SK-N-MC (cell line): Measurements from ENCODE around the gene CAMTA1.

Experiments
- EZH2 ChIP-seq: fragments of 200-600 bp; sonication (generic); IDR thresholded peaks from one replicate; pipeline ENCODE4 v1.6.1; 2017; ENCODE audit warnings: antibody characterized with exemption
- FOXP2 ChIP-seq: optimal IDR thresholded peaks from 2 replicates; pipeline ENCODE3; 2011; ENCODE audit warnings: mild to moderate bottlenecking, moderate library complexity; ENCODE audit not compliant: insufficient read depth; ENCODE audit errors: extremely low read length, control extremely low read depth
- POLR2AphosphoS5 ChIP-seq: IDR thresholded peaks from 2 replicates; pipeline ENCODE4 v1.6.1; 2012; ENCODE audit warnings: mild to moderate bottlenecking, low read depth, low read length, borderline replicate concordance

DNA sequence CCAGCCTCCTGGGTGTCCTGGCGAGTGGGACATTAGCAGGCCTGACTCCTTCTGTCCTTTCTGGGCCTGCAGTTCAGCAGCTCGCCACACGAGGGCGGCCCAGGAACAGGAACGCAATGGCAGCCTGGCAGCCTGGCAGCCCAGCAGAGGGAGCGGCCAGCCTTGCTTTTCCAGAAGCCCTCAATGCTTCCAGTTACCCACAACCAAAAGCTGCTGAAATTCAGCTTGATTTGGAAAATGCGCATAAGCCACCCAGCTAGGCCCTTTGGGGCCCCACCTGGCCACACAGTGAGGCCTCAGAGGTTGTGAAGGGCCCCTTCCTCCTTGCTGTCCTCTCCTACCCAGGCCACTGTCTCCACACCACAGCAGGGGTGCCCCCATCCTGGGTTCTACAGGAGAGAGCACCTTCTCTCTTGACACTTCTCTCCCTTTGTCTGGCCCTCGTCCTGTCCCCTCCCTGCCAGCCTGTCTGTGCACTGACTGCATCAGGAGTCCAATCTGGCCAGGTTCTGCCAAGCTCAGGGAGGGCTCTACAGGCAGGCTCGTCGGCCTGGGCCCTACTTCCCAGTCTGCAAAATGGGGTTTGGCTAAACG, 882.5 kb downstream of the CAMTA1 start:
- TF ChIP-seq POLR2AphosphoS5 (no peak), EZH2 (no peak), FOXP2 (no peak)
